D341Med (cell line): ENCODE measurements around the gene TRERF1.

Experiments
- DNase-seq: peaks from one replicate; pipeline ENCODE4 v3.0.0; 2012; ENCODE audit warnings: low spot score

TRERF1 gene

DNA sequence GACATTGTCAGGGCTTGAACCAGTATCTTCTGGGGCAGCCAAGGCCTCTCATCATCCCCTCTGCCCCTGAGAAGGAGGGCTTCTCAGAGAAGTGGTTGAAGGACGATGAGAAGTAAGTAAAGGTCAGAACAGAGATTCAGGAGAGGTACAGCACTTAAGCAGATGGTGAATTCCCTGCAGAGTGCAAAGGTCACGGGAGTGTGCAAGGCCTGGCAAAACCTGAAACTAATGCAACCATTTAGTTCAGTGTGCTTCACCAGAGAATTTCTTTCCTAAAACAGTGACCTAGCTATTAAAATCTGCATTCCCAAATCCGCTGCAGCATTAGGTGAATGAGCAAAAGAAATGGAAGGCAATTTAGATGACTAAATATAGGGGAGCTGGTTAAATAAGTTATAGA is 58.4 kb downstream of the TRERF1 start:
- no peak for DNase-seq

GRCh38 chr6:42392833-42393232 is 58.9 kb downstream of the TRERF1 start:
- DNase-seq: no peak

- DNase-seq: no peak
These were observed 60.3 kb downstream of the TRERF1 start for GRCh38 chr6:42391441-42391840.

- DNase-seq: no peak
These were observed 61.3 kb downstream of the TRERF1 start for GRCh38 chr6:42390228-42390934.

DNA sequence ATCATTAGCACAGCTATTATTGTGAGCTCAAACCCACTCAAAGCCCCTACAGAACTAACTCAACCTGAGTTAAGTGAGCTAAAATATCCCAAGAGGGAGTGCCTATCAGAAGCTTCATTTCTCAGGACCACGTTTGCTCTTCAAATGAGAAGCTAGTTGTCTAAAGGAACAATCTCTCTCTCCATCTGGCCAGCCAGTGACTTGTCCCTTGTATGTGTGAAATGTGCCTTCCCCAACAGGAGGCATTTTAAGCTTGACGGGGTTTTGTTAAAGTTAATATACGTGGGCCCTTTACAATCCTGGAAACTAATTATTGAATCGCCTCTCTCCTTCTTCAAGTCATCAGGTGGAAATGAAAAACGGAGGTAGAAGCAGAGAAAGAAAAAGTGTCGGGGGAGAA is 62.0 kb downstream of the TRERF1 start:
- DNase-seq: no peak

DNA sequence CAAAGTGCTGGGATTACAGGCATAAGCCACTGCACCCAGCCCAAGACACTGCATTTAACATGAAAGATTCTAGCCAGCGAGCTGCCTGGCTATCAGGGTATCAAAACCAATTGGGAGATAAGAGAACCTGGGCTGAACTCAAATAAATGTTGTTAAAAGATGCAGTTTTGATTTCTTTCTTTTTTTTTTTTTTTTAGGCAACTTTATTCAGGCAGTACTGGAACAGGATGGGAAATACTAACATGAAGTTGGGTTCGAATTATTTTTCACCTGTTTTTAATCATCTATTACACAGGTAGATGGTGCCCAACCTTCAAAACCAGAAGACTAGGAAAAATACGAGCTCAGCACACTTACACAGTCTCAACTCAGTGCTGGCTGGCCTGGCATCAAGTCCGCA is 63.7 kb downstream of the TRERF1 start:
- DNase-seq: no peak

- DNase-seq: no peak
These were observed 64.4 kb downstream of the TRERF1 start for GRCh38 chr6:42387336-42387735.

DNA sequence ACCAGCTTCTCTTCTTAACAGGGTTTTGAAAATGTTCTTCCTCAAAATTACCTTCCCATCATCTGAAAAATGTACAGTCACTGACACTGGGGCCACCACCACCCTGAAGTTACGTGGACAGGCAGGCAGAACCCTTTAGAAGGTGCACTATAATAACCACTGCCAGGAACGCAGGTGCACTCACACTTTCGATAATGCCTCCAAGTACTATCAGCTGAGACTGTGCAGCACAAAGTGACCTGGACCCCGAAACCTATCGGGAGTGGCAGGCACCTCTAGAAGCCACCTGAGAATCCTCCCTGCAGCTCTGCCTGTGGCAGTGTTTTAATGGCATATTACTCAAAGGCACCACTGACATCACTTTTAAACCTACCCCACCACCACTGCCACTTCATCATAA is 66.4 kb downstream of the TRERF1 start:
- no peak for DNase-seq

GRCh38 chr6:42383421-42384205 is 68.1 kb downstream of the TRERF1 start:
- no peak for DNase-seq

GRCh38 chr6:42381850-42382249 is 69.9 kb downstream of the TRERF1 start:
- no peak for DNase-seq

DNA sequence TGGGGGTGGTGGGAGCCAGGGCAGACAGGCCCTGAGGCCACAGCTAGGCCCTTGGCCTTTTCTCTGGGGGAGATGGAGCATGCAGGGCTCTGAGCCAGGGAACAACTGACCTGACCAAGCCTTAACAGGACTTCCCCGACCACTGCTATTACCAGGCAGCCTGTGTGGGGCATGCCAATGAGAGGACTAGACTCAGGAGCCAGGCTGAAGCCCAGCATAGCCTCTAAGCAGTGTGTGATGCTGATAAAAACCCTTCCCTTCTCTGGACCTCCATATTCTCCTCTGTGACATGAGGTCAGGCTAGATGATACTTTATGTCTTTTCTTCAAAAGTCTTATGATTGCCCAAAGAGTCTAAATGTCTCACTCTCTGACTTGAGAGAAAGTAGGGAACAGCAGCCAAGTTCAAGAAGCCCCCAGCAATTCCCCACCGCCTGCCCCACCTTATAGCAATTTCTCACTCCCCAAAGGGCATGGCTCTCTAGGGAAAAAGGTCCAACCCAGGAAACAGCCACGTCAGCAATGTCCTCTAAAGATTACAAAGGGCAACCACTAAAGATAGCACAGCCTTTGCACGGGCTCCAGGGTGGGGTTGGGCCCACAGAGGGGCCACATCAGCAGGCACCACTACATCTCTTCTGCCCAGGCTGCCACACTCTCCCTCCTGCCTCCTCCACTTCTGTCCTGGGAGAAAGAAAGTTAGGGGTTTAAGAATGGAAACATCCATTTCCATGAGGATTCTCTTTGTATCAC is 71.3 kb downstream of the TRERF1 start:
- no peak for DNase-seq

GRCh38 chr6:42378536-42378935 is 73.2 kb downstream of the TRERF1 start:
- DNase-seq: no peak

- DNase-seq: no peak
These were observed 73.6 kb downstream of the TRERF1 start for GRCh38 chr6:42378125-42378524.

GRCh38 chr6:42375007-42375635 is 76.6 kb downstream of the TRERF1 start:
- DNase-seq: no peak

- DNase-seq: no peak
These were observed 77.6 kb downstream of the TRERF1 start for GRCh38 chr6:42374018-42374669.

GRCh38 chr6:42372699-42373098 is 79.0 kb downstream of the TRERF1 start:
- DNase-seq: no peak

DNA sequence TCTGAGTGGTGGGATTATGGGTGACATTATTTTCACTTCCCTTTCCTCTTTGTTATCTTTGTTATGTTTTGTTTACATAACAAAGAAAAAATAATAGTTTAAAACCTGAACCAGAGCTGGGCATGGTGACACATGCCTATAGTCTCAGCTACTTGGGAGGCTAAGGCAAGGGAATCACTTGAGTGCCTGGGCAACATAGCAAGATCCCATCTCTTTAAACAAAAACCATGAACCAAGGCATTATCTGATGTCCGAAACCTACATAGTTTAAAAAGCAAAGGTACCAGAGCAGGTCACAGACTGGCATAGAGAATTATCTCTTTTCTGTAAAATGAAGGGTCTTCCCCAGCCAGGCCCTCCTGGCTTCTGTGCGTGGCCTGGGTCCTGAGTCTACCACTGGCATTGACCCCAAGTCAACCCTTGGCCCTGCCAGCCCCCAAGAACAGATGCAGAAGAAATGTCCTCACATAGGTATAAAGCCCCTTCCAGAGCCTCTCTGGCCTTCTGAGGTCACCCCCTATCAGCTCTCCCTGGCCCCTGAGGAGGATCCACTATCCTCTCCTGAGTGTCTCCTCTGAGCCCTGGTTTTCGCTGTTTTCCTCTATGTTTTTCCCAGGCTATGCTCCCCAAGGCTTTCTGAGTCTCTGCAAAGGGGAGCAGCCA is 81.3 kb downstream of the TRERF1 start:
- no peak for DNase-seq

DNA sequence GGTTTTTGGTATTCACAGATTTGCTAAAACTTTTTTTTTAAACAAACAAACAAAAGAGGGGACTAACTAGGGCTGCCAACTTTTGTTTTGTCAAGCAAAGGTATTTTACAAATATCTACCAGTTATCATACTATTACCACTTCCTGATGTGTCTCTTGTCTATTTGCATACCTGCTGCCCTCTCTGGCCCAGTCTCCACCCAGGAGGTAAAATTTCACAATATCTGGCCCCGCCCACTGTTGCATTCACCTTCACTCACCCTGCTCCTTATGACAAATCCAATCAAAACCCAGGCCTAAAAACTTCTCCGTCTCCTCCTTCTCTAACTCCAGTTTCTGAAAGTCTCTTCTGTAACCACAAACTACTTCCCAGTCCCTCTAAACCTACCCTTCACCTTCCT is 82.2 kb downstream of the TRERF1 start:
- DNase-seq: no peak

- no peak for DNase-seq
These were observed 83.5 kb downstream of the TRERF1 start for GRCh38 chr6:42368181-42368580.

DNA sequence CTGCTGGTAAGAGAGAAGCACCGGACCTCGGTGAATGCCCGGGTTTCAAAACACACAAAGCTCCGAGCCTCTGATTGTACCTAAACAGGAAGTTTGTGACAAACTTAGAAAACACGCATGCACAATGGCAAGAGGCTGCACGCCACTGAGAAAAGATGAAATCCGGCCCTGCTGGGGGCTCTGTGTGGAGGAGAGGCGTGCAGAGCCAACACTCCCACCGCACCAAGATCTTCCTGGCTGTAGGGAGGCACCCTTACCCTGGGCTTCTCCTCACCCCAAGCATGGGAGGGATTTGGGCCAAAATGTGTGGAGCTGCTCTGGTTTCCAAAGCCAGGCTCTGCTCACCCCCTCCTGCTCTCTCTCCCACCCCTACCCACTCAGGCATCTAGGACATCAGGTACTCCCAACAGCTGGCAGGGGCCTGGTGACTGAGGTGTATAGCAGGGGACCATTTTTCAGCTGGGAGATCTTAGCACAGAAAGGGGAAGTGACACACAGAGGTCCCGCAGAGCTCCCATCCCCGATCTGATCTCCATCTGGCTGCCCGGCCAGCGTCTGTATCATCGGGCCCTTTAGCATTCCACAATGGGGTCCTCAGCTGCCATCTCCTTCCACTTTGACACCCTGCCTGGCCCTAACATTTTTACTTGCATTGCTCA is 84.2 kb downstream of the TRERF1 start:
- no peak for DNase-seq

- DNase-seq: no peak
These were observed 84.8 kb downstream of the TRERF1 start for GRCh38 chr6:42366999-42367352.
